ENCODE data around the gene ELAVL2.
"Not testable (repeated sequence)": the region's sequence is repeated elsewhere in the genome, so short reads cannot be mapped to it uniquely, and the experiment has no call there.

The ELAVL2 gene

DNA sequence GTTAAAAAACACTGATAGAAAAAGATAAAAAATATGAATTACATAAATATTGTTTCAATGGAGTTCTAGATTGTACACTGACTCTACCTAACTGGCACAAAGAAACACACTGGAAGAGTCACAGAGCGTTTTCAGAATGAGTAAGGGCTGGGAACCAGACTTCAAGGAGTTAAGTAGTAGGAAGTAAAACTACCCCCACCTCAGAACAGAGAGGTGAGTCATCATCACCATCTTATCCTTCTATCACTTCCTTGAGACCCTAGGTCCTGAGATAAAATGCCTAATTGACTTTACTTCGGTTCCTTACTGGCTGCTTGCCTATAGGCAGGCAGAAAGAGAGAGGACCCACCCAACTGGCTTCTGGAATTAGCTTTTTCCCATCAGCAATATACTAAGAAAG is 79.7 kb downstream of the ELAVL2 start:
- no peak overlapping the region for H2AFZ ChIP-seq (ENCODE audit: low read depth, low read length)
- no peaks in the 10 kb centered on the region for H3K27me3 ChIP-seq (ENCODE audit: insufficient read depth, low read length)
- H3K9me3 ChIP-seq (ENCODE audit: low read length): no peaks in the 10 kb centered on the region
- H3K4me1 ChIP-seq (ENCODE audit: insufficient read depth, low read length): no peaks in the 10 kb centered on the region
- H3K4me3 ChIP-seq (ENCODE audit: low read length): no peak overlapping the region
- peaks cover 11% of the 10 kb centered on the region for H3K36me3 ChIP-seq (ENCODE audit: insufficient read depth, low read length)

DNA sequence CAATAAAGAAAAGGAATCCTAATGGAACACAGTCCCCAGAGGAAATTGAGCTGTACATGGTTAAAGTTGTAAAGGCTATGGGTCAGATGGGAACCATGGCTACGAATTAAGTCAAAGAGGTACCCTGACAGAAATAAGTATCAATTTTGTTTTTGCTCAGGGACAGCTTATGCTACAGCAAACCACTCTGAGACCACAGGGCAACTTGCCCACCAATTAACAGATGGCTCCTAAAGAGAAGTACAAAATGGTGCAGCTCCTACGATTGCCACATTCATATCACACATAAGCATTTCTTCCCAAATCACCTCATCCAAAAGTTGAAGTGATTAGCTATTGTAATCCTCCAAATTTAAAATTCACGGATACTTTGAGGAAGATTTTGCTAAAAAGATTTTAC is 83.0 kb downstream of the ELAVL2 start:
- H3K27me3 ChIP-seq (ENCODE audit: insufficient read depth, low read length): no peaks in the 10 kb centered on the region
- no peak overlapping the region for H2AFZ ChIP-seq (ENCODE audit: low read depth, low read length)
- H3K9me3 ChIP-seq (ENCODE audit: low read length): no peaks in the 10 kb centered on the region
- H3K4me3 ChIP-seq (ENCODE audit: low read length): no peak overlapping the region
- H3K4me1 ChIP-seq (ENCODE audit: insufficient read depth, low read length): no peaks in the 10 kb centered on the region
- H3K36me3 ChIP-seq (ENCODE audit: insufficient read depth, low read length): peaks cover 3% of the 10 kb centered on the region

DNA sequence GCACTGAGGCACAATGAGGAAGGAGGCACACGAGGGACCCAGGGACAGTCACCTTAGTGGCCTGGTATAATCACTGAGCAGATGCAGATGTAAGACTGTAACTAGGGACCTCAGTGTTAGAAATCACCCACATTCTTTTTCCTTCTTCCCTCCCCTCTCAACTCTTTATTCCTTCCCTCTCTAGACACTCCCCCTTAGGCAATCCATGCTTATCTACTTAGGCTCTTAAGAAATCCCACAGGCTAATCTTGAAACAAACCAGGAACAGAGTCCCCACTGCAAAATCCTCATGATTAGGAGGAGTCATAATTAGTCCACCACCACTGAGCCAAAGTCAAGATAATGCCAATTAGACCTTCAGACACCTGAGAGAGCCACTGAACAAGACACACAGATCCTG is 84.7 kb downstream of the ELAVL2 start:
- no peaks in the 10 kb centered on the region for H3K27me3 ChIP-seq (ENCODE audit: insufficient read depth, low read length)
- H3K4me1 ChIP-seq (ENCODE audit: insufficient read depth, low read length): no peaks in the 10 kb centered on the region
- H2AFZ ChIP-seq (ENCODE audit: low read depth, low read length): no peak overlapping the region
- H3K4me3 ChIP-seq (ENCODE audit: low read length): no peak overlapping the region
- no peaks in the 10 kb centered on the region for H3K36me3 ChIP-seq (ENCODE audit: insufficient read depth, low read length)
- H3K9me3 ChIP-seq (ENCODE audit: low read length): no peaks in the 10 kb centered on the region

DNA sequence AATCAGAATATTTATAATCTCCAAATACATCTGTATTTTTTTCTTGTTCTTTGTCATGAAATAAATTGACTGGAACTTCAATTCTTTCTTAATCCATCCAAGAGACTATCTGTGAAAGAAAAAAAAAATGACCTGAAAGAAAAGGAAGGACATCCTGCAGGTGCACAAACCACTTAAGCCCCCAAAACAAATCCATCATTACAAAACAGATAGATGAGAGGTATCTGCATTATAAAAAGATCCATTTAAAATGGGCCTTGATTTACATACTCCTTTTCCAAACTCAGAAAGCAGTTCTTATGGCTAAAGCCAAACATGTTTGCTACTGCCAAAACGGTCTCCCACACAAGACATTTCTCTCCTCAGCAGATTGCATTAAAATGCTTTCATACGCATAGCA is 85.5 kb downstream of the ELAVL2 start:
- no peaks in the 10 kb centered on the region for H3K36me3 ChIP-seq (ENCODE audit: insufficient read depth, low read length)
- no peaks in the 10 kb centered on the region for H3K9me3 ChIP-seq (ENCODE audit: low read length)
- no peaks in the 10 kb centered on the region for H3K27me3 ChIP-seq (ENCODE audit: insufficient read depth, low read length)
- no peak overlapping the region for H2AFZ ChIP-seq (ENCODE audit: low read depth, low read length)
- no peak overlapping the region for H3K4me3 ChIP-seq (ENCODE audit: low read length)
- H3K4me1 ChIP-seq (ENCODE audit: insufficient read depth, low read length): no peaks in the 10 kb centered on the region

DNA sequence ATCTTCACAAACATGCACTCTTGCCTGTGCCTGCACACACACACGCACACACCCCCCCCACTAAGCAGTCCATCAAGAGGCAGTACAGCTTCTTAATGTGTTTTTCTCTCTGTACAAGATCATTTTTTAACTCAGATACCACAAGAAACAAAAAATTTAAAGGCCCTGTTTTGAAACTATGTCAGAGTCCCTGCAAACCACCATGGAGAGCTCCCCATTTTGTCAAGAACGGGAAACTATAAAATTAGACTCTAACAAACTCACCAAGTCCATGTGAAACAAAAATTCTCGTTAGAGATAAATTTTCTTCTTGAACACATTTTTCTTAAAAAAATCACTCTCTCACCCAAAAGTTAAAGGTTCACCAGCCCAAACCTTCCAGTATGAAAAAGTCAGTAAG is 86.3 kb downstream of the ELAVL2 start:
- H3K4me3 ChIP-seq (ENCODE audit: low read length): no peak overlapping the region
- no peaks in the 10 kb centered on the region for H3K27me3 ChIP-seq (ENCODE audit: insufficient read depth, low read length)
- no peaks in the 10 kb centered on the region for H3K9me3 ChIP-seq (ENCODE audit: low read length)
- no peaks in the 10 kb centered on the region for H3K4me1 ChIP-seq (ENCODE audit: insufficient read depth, low read length)
- H3K36me3 ChIP-seq (ENCODE audit: insufficient read depth, low read length): no peaks in the 10 kb centered on the region
- H2AFZ ChIP-seq (ENCODE audit: low read depth, low read length): no peak overlapping the region

DNA sequence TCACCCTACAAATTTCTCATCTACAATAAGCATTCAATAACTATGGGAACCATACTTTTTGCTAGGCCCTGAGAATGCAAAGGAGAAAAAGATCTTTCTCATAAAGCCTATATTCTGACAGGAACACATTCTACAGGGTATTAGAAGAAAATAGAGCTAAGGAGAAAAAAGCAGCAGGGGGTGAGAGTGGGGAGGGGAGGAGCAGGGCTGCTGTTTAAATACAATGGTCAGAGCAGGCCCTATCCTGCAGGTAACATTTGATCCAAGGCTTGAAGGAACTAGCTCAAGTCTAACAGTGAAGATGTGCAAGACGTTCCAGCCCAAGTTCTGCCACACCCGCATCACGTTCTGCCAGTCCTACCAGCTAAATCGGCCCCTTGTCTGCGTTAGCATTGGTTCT is 89.7 kb downstream of the ELAVL2 start:
- Histone ChIP-seq H3K4me1 (ENCODE audit: insufficient read depth, low read length) (peaks cover 1% of the 10 kb centered on the region), H3K36me3 (ENCODE audit: insufficient read depth, low read length) (peaks cover 12% of the 10 kb centered on the region), H3K27me3 (ENCODE audit: insufficient read depth, low read length) (no peaks in the 10 kb centered on the region), H2AFZ (ENCODE audit: low read depth, low read length) (no peak overlapping the region), H3K4me3 (ENCODE audit: low read length) (no peak overlapping the region), H3K9me3 (ENCODE audit: low read length) (no peaks in the 10 kb centered on the region)

DNA sequence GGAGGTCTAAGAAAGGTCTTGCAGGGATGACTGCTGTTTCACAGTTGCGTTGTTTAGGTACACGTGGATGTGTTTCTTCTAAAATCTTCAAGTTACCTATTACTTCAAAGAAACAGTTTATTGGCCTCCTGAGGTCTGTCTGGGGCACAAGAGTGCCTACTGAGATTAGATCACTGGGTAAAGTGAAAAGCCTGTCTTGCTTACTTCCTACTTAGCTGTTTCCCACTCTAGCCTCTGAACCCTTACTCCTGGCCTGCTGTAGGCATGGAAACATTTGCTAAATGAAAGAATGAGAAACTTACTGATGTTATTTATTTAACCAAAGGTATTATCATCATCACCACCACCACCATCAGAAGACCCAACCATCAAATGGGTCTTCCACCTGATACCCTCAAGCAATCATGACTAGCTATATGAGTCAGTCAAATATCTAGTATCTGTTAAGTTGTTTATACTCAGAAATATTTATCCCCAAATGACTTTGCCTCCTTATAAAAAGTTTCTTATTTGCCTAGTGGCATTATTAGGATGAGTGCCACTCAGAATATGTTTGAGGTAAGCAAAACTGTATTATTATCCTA is 92.5 kb downstream of the ELAVL2 start:
- H3K27me3 ChIP-seq (ENCODE audit: insufficient read depth, low read length): no peaks in the 10 kb centered on the region
- H3K4me1 ChIP-seq (ENCODE audit: insufficient read depth, low read length): peaks cover 4% of the 10 kb centered on the region
- H3K4me3 ChIP-seq (ENCODE audit: low read length): no peak overlapping the region
- H3K9me3 ChIP-seq (ENCODE audit: low read length): no peaks in the 10 kb centered on the region
- no peak overlapping the region for H2AFZ ChIP-seq (ENCODE audit: low read depth, low read length)
- H3K36me3 ChIP-seq (ENCODE audit: insufficient read depth, low read length): peaks cover 32% of the 10 kb centered on the region

DNA sequence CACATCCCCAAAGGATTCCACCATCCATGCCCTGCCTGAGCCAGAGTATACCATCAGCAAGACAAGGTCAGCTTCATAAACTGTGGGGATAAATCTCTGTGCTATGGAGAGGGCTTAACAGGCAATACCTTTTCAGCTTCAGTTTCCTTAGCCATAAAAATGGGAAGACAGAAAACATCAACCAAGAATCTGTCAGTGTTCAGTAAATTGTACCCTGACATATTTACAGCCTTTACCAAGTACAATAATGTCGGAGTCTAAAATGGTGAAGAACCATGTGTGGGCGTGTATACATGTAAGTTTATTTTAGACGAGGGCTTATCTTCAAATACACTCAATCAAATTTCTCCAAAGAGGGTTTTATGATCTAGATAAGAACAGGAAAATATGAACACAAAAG is 94.7 kb downstream of the ELAVL2 start:
- H2AFZ ChIP-seq (ENCODE audit: low read depth, low read length): no peak overlapping the region
- H3K36me3 ChIP-seq (ENCODE audit: insufficient read depth, low read length): peaks cover 38% of the 10 kb centered on the region
- H3K4me1 ChIP-seq (ENCODE audit: insufficient read depth, low read length): peaks cover 4% of the 10 kb centered on the region
- H3K27me3 ChIP-seq (ENCODE audit: insufficient read depth, low read length): no peaks in the 10 kb centered on the region
- H3K9me3 ChIP-seq (ENCODE audit: low read length): no peaks in the 10 kb centered on the region
- no peak overlapping the region for H3K4me3 ChIP-seq (ENCODE audit: low read length)

DNA sequence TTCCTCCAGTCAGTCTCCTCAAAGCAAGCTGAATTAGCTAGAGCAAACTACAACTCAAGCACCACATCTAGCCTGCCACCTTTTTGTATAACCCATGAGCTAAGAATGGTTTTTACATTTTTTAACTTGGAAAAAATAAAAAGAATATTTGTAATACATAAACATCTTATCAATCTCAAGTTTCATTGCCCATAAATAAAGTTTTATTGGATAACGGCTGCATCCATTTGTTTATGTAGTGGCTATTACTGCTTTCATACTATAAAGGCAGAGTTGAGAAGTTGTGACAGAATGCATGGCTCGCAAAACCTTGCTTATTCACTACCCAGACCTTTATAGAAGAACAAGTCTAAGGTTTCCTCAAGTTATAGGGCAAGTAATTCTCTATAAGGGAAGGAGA is 95.7 kb downstream of the ELAVL2 start:
- Histone ChIP-seq H3K4me3 (ENCODE audit: low read length) (no peak overlapping the region), H3K27me3 (ENCODE audit: insufficient read depth, low read length) (no peaks in the 10 kb centered on the region), H2AFZ (ENCODE audit: low read depth, low read length) (no peak overlapping the region), H3K4me1 (ENCODE audit: insufficient read depth, low read length) (peaks cover 4% of the 10 kb centered on the region), H3K36me3 (ENCODE audit: insufficient read depth, low read length) (peaks cover 38% of the 10 kb centered on the region), H3K9me3 (ENCODE audit: low read length) (no peaks in the 10 kb centered on the region)

DNA sequence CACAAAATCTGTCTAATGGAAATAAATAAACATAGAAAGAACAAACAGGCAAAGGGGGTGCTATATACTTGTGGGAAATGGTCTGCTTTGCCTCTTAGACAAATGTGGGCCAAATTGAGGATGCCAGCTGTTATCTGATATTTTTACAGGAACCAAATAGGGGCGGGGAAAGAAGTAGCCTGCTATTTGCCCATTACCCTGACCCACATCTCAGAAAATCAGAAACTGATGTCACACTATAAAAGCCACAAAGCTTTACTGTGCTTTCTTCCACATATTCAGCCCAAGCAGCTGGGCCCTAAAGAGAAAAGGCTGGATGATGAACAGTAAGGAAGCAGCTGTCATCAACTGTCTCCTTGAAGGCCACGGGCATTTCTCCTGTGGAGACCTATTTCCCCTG is 97.3 kb downstream of the ELAVL2 start:
- H3K4me1 ChIP-seq (ENCODE audit: insufficient read depth, low read length): peaks cover 4% of the 10 kb centered on the region
- H3K4me3 ChIP-seq (ENCODE audit: low read length): no peak overlapping the region
- no peaks in the 10 kb centered on the region for H3K27me3 ChIP-seq (ENCODE audit: insufficient read depth, low read length)
- H2AFZ ChIP-seq (ENCODE audit: low read depth, low read length): no peak overlapping the region
- peaks cover 40% of the 10 kb centered on the region for H3K36me3 ChIP-seq (ENCODE audit: insufficient read depth, low read length)
- no peaks in the 10 kb centered on the region for H3K9me3 ChIP-seq (ENCODE audit: low read length)

DNA sequence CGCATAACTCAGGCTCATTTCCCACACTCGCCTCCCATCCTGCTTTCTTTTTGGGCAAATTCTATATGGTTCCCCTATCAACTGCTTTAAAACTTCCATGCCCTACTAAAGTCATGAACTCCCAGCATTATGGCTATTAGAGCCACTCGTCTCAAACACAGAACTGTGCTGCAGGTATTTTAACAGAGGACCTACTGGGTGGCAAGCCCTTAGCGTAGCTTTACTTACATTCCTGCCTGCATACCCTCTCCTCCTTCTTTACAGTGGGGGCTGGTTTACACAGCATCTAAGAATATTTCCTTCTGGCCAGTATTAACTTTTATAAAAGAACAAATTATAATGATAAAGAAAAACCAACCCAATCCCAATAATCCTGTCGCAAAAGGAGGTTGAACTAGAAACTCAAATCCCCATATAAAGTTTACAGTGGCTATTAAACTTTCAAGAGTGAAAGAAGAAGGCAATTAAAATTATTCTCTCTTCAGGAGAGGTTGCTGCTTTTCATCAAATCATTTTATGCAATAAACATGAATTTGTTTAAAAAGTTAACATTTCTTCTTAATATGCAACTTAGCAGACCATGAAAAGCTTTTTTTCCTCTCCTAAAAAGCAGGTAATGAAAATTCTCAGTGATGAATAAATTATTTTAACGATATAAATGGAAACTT is 100.6 kb downstream of the ELAVL2 start:
- H3K4me1 ChIP-seq (ENCODE audit: insufficient read depth, low read length): no peaks in the 10 kb centered on the region
- H3K4me3 ChIP-seq (ENCODE audit: low read length): no peak overlapping the region
- peaks cover 26% of the 10 kb centered on the region for H3K36me3 ChIP-seq (ENCODE audit: insufficient read depth, low read length)
- H3K27me3 ChIP-seq (ENCODE audit: insufficient read depth, low read length): no peaks in the 10 kb centered on the region
- H3K9me3 ChIP-seq (ENCODE audit: low read length): no peaks in the 10 kb centered on the region
- H2AFZ ChIP-seq (ENCODE audit: low read depth, low read length): no peak overlapping the region

DNA sequence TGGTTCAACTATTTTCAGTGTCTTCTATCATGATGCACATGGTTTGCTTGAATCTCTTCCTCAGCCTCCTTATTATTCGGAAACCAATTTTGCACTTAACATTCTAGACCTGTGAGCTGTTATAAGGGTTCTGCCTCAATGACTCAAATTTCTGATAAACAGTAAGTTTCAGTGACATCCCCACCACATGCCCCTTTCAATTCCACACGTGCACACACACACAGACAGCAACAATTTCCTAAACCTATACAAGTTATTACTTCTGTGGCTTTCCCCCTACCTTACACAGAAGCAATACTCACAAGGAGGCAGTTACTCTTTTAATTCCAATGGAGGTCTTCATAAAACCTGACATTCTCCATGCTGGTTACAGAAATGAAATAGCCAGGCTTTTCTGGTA is 102.4 kb downstream of the ELAVL2 start:
- Histone ChIP-seq H3K4me1 (ENCODE audit: insufficient read depth, low read length) (no peaks in the 10 kb centered on the region), H3K36me3 (ENCODE audit: insufficient read depth, low read length) (peaks cover 11% of the 10 kb centered on the region), H3K4me3 (ENCODE audit: low read length) (no peak overlapping the region), H2AFZ (ENCODE audit: low read depth, low read length) (no peak overlapping the region), H3K9me3 (ENCODE audit: low read length) (no peaks in the 10 kb centered on the region), H3K27me3 (ENCODE audit: insufficient read depth, low read length) (no peaks in the 10 kb centered on the region)

DNA sequence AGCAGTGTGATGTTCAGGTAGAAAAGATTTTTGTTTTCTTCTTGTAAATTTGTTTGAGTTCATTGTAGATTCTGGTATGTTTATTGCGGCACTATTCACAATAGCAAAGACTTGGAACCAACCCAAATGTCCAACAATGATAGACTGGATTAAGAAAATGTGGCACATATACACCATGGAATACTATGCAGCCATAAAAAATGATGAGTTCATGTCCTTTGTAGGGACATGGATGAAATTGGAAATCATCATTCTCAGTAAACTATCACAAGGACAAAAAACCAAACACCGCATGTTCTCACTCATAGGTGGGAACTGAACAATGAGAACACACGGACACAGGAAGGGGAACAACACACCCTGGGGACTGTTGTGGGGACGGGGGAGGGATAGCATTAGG is 103.0 kb downstream of the ELAVL2 start:
- H3K4me3 ChIP-seq (ENCODE audit: low read length); H3K4me1 ChIP-seq (ENCODE audit: insufficient read depth, low read length); H3K36me3 ChIP-seq (ENCODE audit: insufficient read depth, low read length); H3K9me3 ChIP-seq (ENCODE audit: low read length); H3K27me3 ChIP-seq (ENCODE audit: insufficient read depth, low read length); H2AFZ ChIP-seq (ENCODE audit: low read depth, low read length): not testable (repeated sequence)

DNA sequence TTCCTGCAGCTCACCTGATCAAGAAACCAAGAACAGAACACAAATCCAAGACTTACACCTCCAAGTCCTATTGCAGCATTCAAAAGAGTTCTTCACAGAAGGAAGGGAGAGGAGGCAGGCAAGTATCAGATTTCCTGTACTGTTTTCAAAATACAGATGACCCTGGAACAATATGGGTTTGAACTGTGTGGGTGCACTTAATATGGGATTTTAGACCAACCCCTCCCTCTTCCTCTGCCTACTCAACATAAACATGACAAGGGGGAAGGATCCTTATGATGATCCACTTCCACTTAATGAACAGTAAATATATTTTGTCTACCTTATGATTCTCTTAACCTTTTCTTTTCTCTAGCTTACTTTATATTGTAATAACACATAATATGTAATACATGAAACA is 104.6 kb downstream of the ELAVL2 start:
- no peaks in the 10 kb centered on the region for H3K4me1 ChIP-seq (ENCODE audit: insufficient read depth, low read length)

More for the DNA sequence above, 104.6 kb downstream of the ELAVL2 start:
- Histone ChIP-seq H2AFZ (ENCODE audit: low read depth, low read length) (no peak overlapping the region), H3K27me3 (ENCODE audit: insufficient read depth, low read length) (no peaks in the 10 kb centered on the region), H3K9me3 (ENCODE audit: low read length) (no peaks in the 10 kb centered on the region), H3K36me3 (ENCODE audit: insufficient read depth, low read length) (peaks cover 5% of the 10 kb centered on the region), H3K4me3 (ENCODE audit: low read length) (no peak overlapping the region)
